K562 (cell line): ENCODE data around the gene BRCA1. TPM values are rescaled to one million over a fixed set of nuclear protein-coding genes. Genes with fewer than 3 reads are reported as not detected.

Source experiments
- BRF2 ChIP-seq: IDR thresholded peaks from 3 replicates; pipeline ENCODE4 v1.6.1; 2011; ENCODE audit warnings: borderline replicate concordance, mild to moderate bottlenecking; ENCODE audit not compliant: insufficient read length, insufficient read depth
- CBX2 ChIP-seq: fragments of 200-600 bp; sonication (generic); IDR thresholded peaks from one replicate; pipeline ENCODE4 v1.6.1; 2012; ENCODE audit warnings: mild to moderate bottlenecking, low read length, inconsistent platforms; ENCODE audit not compliant: insufficient read depth, poor library complexity, severe bottlenecking
- CEBPB ChIP-seq: fragments of 450-650 bp; IDR thresholded peaks from 2 replicates; pipeline ENCODE4 v1.6.1; 2016; ENCODE audit warnings: missing genetic modification characterization, missing compliant biosample characterization
- E2F5 ChIP-seq: sonication (generic); formaldehyde crosslinking; IDR thresholded peaks from 2 replicates; pipeline ENCODE4 v1.8.0; 2022; ENCODE audit warnings: mild to moderate bottlenecking, missing genetic modification reagents
- GATA2 ChIP-seq: sonication (generic); formaldehyde crosslinking; IDR thresholded peaks from 2 replicates; pipeline ENCODE4 v1.4.0; 2020; ENCODE audit warnings: mild to moderate bottlenecking, missing genetic modification reagents
- GATAD2B ChIP-seq: fragments of 450-650 bp; IDR thresholded peaks from 2 replicates; pipeline ENCODE4 v1.6.1; 2017; ENCODE audit warnings: mild to moderate bottlenecking, borderline replicate concordance
- HNRNPH1 ChIP-seq: fragments of 200-400 bp; formaldehyde crosslinking; optimal IDR thresholded peaks from 2 replicates; pipeline ENCODE3; 2017; ENCODE audit warnings: low read depth, mild to moderate bottlenecking, low read length, moderate library complexity
- KDM4B ChIP-seq, 2 experiments: fragments of 450-650 bp in 1 of 2; sonication (generic) in 1 of 2; IDR thresholded peaks; 2 replicates each; pipeline ENCODE4 v1.6.1; 2016 to 2017; ENCODE audit warnings: borderline replicate concordance in 2 of 2, antibody characterized with exemption in 1 of 2, low read depth in 1 of 2, mild to moderate bottlenecking in 1 of 2
- MBD2 ChIP-seq: sonication (generic); IDR thresholded peaks from 2 replicates; pipeline ENCODE4 v1.6.1; 2016; ENCODE audit warnings: low read depth, borderline replicate concordance
- NELFE ChIP-seq: IDR thresholded peaks from 2 replicates; pipeline ENCODE4 v1.6.1; 2011; ENCODE audit warnings: mild to moderate bottlenecking; ENCODE audit not compliant: insufficient read depth, insufficient read length
- POLR2AphosphoS5 ChIP-seq: IDR thresholded peaks from 2 replicates; pipeline ENCODE4 v1.6.1; 2011; ENCODE audit warnings: mild to moderate bottlenecking, low read depth, low read length, moderate library complexity; ENCODE audit not compliant: control insufficient read depth, insufficient read depth
- RBM17 ChIP-seq: fragments of 200-400 bp; formaldehyde crosslinking; IDR thresholded peaks from 2 replicates; pipeline ENCODE4 v1.6.1; 2017; ENCODE audit warnings: low read depth, mild to moderate bottlenecking, low read length, borderline replicate concordance
- RFX7 ChIP-seq: fragments of 250-450 bp; sonication (Bioruptor Pico); IDR thresholded peaks from 2 replicates; pipeline ENCODE4 v1.5.1; 2021; ENCODE audit warnings: mild to moderate bottlenecking
- SP2 ChIP-seq: IDR thresholded peaks from 2 replicates; pipeline ENCODE4 v1.6.1; 2011; ENCODE audit warnings: mild to moderate bottlenecking, low read depth, low read length, moderate library complexity; ENCODE audit not compliant: poor library complexity, severe bottlenecking; ENCODE audit errors: extremely low read depth
- ZBTB9 ChIP-seq: fragments of 450-650 bp; formaldehyde crosslinking; IDR thresholded peaks from 2 replicates; pipeline ENCODE4 v1.4.0; 2020; ENCODE audit warnings: mild to moderate bottlenecking, moderate library complexity
- ZC3H11A ChIP-seq: IDR thresholded peaks from 2 replicates; pipeline ENCODE4 v1.6.1; 2012; ENCODE audit warnings: low read depth, low read length, improper control_type of control experiment
- ZC3H8 ChIP-seq: fragments of 450-650 bp; IDR thresholded peaks from 2 replicates; pipeline ENCODE4 v1.6.1; 2017
- ZEB2 ChIP-seq: fragments of 450-650 bp; IDR thresholded peaks from 2 replicates; pipeline ENCODE4 v1.6.1; 2016
- ZSCAN29 ChIP-seq: fragments of 450-650 bp; IDR thresholded peaks from 2 replicates; pipeline ENCODE4 v1.6.1; 2017
- polyA plus RNA-seq, 8 experiments: library from polyadenylated mRNA; depleted of rRNA in 4 of 8; stranded (reverse) in 5 of 8; unstranded in 3 of 8; fragments of >200 nt; fragmentation: Nextera tagmentation in 2 of 8; fragmentation: Illumina TruSeq in 1 of 8; extraction: Ambion mirVana in 2 of 8; extraction: Trizol in 1 of 8; gene quantifications; 2 replicates each; pipeline versions ENCODE4 v1.2.1 to v1.2.3, GENCODE V29; 2011 to 2014; ENCODE audit warnings: inconsistent platforms in 1 of 8, missing spikeins in 1 of 8
- total RNA-seq, 7 experiments: library from RNA; depleted of rRNA in 6 of 7; stranded (reverse); fragments of >200 nt in 6 of 7; fragmentation: Illumina TruSeq in 2 of 7; extraction: Trizol in 2 of 7; gene quantifications; 2 replicates each; pipeline versions ENCODE4 v1.2.1 to v1.2.3, GENCODE V29; 2011 to 2021; ENCODE audit warnings: low replicate concordance in 1 of 7
- TF ChIP-seq, protein P1 (sequence below): fragments of 200-400 bp; formaldehyde crosslinking; IDR thresholded peaks from 2 replicates; pipeline ENCODE4 v1.6.1; 2017; ENCODE audit warnings: mild to moderate bottlenecking, low read depth, low read length, moderate library complexity
- TF ChIP-seq, protein P2 (sequence below): fragments of 450-650 bp; IDR thresholded peaks from 2 replicates; pipeline ENCODE4 v1.6.1; 2016; ENCODE audit warnings: borderline replicate concordance

Gene BRCA1
- total and polyA plus RNA-seq, 9 of the 15 experiments (the other 6 are each of a cell fraction or from before 2014, with no cell fraction given): 25.9 to 95.3 (median 62.3) TPM

DNA sequence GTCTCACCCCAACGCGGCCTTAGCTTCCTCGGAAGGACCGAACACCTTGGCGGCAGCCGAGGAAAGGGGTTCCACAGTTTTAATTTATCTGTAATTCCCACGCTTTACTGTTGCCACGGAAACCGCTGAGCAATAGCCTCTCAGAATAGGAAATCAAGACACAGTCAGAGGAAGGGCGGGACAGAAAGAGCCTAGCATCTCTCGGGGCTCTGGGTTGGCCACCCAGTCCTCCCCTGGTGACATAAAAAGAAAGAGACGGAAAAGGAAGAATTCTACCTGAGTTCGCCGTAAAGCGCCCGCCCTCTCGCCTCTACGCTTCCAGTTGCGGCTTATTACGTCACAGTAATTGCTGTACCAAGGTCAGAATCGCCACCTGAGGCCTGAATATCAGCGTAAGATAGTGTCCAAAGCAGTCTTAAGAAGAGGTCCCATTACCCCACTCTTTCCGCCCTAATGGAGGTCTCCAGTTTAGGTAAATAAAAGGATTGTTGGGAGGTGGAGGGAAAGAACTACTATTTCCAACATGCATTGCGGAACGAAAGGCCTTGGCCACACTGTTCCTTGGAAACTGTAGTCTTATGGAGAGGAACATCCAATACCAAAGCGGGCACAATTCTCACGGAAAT, 45.1 kb upstream of the BRCA1 start (continued):
- TF ChIP-seq RBM17 (no peak), ZC3H11A (no peak), E2F5 (CRISPR knock-in tag) (no peak), GATA2 (CRISPR knock-in tag) (no peak), MBD2 (peak; percentile 85), RFX7 (no peak), GATAD2B (no peak), ZEB2 (peak; percentile 40; the same call in 1 of the 2 replicates), KDM4B (IDR thresholded peaks at IDR 0.05; ENCODE audit: borderline replicate concordance in 2 of 2, low read depth in 1 of 2) (no peak), POLR2AphosphoS5 (peak; percentile 87), ZC3H8 (no peak), CEBPB (tag) (peak; percentile 90), ZBTB9 (CRISPR knock-in tag) (0 out of 2 replicates have a peak, but pooled peaks have one; percentile 84), CBX2 (no peak), SP2 (peak; percentile 15), NELFE (no peak), ZSCAN29 (no peak), BRF2 (no peak), HNRNPH1 (no peak)
- TF ChIP-seq, protein P1, sequence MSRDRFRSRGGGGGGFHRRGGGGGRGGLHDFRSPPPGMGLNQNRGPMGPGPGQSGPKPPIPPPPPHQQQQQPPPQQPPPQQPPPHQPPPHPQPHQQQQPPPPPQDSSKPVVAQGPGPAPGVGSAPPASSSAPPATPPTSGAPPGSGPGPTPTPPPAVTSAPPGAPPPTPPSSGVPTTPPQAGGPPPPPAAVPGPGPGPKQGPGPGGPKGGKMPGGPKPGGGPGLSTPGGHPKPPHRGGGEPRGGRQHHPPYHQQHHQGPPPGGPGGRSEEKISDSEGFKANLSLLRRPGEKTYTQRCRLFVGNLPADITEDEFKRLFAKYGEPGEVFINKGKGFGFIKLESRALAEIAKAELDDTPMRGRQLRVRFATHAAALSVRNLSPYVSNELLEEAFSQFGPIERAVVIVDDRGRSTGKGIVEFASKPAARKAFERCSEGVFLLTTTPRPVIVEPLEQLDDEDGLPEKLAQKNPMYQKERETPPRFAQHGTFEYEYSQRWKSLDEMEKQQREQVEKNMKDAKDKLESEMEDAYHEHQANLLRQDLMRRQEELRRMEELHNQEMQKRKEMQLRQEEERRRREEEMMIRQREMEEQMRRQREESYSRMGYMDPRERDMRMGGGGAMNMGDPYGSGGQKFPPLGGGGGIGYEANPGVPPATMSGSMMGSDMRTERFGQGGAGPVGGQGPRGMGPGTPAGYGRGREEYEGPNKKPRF: no peak
- TF ChIP-seq, protein P2, sequence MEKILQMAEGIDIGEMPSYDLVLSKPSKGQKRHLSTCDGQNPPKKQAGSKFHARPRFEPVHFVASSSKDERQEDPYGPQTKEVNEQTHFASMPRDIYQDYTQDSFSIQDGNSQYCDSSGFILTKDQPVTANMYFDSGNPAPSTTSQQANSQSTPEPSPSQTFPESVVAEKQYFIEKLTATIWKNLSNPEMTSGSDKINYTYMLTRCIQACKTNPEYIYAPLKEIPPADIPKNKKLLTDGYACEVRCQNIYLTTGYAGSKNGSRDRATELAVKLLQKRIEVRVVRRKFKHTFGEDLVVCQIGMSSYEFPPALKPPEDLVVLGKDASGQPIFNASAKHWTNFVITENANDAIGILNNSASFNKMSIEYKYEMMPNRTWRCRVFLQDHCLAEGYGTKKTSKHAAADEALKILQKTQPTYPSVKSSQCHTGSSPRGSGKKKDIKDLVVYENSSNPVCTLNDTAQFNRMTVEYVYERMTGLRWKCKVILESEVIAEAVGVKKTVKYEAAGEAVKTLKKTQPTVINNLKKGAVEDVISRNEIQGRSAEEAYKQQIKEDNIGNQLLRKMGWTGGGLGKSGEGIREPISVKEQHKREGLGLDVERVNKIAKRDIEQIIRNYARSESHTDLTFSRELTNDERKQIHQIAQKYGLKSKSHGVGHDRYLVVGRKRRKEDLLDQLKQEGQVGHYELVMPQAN: peak; percentile 83; the same call in 1 of the 2 replicates
